Inflammatory macrophage (primary cell): ENCODE measurements around the gene IRAK2.
"Not testable (repeated sequence)": the region's sequence is repeated elsewhere in the genome, so short reads cannot be mapped to it uniquely, and the experiment has no call there.

Source experiments
- DNase-seq, 2 donors: peaks; one replicate each; pipeline ENCODE4 v3.0.0-alpha.2; 2020 to 2022

Gene IRAK2

GRCh38 chr3:10160346-10160745 lies 4.4 kb upstream of the IRAK2 start:
- DNase-seq, result no peak

DNA sequence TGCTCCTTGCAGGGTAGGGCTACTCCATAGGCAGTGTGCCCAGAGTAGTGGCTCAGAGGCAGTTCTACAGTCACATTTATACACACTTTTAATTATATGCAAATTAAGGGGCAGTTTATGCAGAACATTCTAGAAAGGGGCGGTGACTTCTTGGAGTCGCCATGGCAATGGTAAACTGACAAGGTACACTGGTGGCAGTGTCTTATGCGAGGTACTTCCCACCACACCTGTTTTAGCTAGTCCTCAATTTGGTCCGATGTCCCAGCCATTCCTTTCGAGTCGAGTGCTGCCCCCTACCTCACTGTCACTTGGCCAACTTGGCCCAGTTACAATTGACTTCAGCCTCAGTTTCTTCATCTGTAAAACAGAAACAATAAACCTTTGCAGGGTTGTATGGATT lies 3.8 kb upstream of the IRAK2 start:
- no peak for DNase-seq

- DNase-seq, result peak; percentile 44 to 72
These were observed 2.5 kb upstream of the IRAK2 start for GRCh38 chr3:10162185-10162584.

GRCh38 chr3:10164201-10164545 lies 546 bp upstream of the IRAK2 start:
- DNase-seq, result not testable (repeated sequence)

GRCh38 chr3:10166213-10166604 lies 1.5 kb downstream of the IRAK2 start:
- no peak for DNase-seq

DNA sequence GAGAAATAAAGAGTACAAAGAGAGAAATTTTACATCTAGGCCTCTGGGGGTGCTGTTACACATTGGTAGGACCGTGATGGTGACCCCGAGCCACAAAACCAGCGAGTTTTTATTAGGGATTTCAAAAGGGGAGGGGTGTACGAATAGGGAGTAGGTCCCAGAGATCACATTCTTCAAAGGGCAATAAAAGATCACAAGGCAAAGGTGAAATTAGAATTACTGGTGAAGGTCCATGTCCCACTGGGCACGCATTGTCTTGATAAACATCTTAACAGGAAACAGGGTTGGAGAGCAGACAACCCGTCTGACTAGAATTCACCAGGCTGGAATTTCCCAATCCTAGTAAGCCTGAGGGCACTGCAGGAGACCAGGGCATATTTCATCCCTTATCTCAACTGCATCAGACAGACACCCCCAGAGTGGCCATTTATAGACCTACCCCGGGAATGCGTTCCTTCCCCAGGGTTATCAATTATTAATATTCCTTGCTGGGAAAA lies 4.3 kb downstream of the IRAK2 start:
- no peak for DNase-seq

GRCh38 chr3:10170915-10171478 lies 6.3 kb downstream of the IRAK2 start:
- DNase-seq, result no peak

- DNase-seq, result no peak
These were observed 8.6 kb downstream of the IRAK2 start for GRCh38 chr3:10173095-10173925.

- peak; percentile 99 to 100 for DNase-seq
These were observed 9.3 kb downstream of the IRAK2 start for GRCh38 chr3:10173926-10174435.

DNA sequence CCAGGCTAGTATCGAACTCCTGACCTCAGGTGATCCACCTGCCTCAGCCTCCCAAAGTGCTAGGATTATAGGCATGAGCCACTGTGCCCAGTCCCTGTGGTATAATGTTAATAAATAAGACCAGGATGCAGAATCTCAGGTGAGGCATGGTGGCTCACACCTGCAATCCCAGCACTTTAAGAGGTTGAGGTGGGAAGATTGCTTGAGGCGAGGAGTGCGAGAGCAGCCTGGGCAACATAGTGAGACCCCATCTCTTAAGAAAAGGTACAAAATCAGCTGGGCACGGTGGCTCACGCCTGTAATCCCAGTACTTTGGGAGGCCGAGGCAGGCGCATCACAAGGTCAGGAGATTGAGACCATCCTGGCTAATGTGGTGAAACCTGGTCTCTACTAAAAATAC lies 10.6 kb downstream of the IRAK2 start:
- not testable (repeated sequence) for DNase-seq

- DNase-seq, result not testable (repeated sequence)
These were observed 11.4 kb downstream of the IRAK2 start for GRCh38 chr3:10176150-10176549.

DNA sequence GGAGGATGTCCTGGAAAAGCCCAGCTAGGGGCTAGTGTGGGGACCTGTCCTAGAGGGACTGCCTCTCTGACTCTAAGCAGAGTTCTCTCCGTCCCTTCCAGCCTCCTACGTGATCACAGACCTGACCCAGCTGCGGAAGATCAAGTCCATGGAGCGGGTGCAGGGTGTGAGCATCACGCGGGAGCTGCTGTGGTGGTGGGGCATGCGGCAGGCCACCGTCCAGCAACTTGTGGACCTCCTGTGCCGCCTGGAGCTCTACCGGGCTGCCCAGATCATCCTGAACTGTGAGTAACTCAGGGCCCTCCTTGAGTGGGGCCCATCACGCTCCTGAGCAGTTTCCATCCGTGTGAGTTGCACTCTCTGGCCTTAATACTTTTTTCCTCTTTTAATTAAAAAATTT lies 13.0 kb downstream of the IRAK2 start:
- no peak for DNase-seq

DNA sequence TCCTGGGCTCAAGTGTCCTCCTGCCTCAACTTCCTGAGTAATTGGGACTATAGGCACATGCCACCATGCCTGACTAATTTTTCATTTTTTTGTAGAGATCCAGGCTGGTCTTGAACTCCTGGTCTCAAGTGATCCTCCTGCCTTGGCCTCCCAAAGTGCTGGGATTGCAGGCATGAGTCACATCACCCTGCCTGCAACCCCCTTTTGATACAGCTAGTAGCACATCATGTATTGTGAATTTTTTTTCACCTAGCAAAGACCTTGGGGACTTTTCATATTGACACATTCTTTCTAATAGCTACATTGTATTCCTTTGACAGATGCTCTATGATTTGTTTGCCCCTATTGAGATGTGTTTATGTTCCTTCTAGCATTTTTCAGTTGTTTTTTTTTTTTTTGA lies 14.2 kb downstream of the IRAK2 start:
- DNase-seq, result no peak

- DNase-seq, result no peak
These were observed 15.6 kb downstream of the IRAK2 start for GRCh38 chr3:10180289-10180688.

DNA sequence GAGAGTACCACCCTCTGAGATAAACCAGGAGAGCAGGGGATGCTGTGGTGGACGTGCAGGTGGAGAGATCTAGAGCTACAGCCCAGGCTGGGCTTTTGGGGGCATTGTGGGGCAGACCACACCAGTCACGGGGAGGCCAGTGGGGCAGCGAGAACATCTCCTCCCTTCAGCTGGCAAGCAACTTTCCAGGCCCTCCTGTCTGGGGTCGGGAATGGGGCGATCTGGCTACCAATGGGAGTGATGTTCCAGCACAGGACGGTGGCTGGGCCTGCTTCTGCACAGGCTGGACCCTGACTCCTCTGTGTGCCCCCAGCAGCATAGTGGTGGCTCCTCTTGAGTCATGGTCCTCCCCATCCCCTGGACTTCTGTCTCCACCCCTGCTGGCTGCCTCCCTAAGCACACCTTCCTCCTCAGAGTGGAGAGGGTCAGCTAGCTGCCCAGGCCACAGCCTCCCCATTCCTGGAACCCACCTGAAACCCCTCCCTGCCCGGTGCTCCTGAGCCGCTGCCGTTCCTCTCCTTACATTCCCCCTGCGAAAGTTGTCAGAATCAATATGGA lies 16.1 kb downstream of the IRAK2 start:
- DNase-seq, result no peak

- DNase-seq, result no peak
These were observed 18.2 kb downstream of the IRAK2 start for GRCh38 chr3:10182950-10183349.

DNA sequence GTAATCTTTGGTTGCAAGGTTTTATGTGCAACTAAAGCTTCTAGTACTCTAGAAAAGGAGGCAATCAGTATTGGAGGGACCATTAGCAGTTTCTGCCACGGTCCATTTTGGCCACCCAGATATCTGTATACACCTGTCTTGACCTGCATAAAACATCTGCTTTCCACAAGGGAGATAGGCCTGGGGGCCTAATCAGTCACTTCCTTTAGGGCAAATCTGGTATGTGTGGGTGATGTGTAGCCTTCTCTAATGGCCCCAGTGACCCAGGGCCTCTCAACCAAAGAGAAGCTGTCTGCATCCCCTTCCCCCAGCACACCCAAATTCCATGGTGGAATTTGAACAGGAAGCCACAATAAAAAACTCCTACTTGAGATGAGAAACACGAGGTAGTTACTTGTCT lies 19.5 kb downstream of the IRAK2 start:
- no peak for DNase-seq

DNA sequence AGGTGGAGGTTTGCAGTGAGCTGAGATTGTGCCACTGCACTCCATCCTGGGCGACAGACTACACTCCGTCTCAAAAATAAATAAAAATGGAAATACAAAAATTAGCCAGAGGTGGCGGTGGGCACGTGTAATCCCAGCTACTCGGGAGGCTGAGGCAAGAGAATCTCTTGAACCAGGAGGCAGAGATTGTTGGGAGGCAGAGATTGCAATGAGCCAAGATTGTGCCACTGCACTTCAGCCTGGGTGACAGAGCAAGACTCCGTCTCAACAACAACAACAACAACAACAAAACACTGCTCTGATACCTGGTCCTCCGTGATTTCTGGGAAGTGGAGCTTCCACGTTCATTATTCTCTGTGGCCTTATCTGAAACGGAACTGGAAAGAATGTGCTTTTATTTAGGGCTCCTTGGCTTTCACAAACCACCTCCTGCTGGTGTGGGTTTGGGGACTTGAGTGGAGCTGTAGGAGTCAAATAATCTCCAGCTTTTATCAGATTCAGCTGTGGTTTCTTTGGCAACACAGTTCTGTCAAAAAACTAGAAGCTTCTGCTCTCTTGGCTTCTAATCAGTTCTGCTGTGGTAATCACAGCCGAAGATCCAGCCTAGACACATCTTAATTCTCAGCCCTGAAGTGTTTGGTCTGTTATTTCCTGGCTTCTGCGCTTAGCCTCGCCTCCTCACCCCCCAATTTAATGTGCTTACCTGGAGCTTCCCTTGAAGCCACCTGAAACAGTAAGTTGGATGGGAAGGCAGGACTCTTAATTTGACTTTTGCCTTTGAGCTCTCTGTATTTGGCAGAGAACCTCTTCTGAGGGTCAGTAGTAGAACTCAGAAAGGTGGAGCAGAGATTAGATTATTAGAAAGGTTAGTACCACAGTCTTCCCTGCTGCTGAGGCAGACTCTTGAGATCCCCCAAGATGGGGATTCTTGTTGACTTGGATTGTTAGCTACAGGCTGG lies 21.4 kb downstream of the IRAK2 start:
- peak in 1 of 2 donors; percentile 8 for DNase-seq

GRCh38 chr3:10187290-10187876 lies 22.7 kb downstream of the IRAK2 start:
- DNase-seq, result peak in 1 of 2 donors; percentile 8

GRCh38 chr3:10187944-10188343 lies 23.2 kb downstream of the IRAK2 start:
- DNase-seq, result no peak

- no peak for DNase-seq
These were observed 24.3 kb downstream of the IRAK2 start for GRCh38 chr3:10188804-10189556.
